C4-2B (cell line): Measurements from ENCODE around the gene CSRNP3.

ENCODE experiments used
- CTCF ChIP-seq: fragments of 450-650 bp; conservative IDR thresholded peaks from 2 replicates; pipeline ENCODE4 v1.5.1; 2017; ENCODE audit warnings: mild to moderate bottlenecking
- ZFX ChIP-seq: fragments of 450-650 bp; IDR thresholded peaks from 2 replicates; pipeline ENCODE4 v1.6.1; 2017

DNA sequence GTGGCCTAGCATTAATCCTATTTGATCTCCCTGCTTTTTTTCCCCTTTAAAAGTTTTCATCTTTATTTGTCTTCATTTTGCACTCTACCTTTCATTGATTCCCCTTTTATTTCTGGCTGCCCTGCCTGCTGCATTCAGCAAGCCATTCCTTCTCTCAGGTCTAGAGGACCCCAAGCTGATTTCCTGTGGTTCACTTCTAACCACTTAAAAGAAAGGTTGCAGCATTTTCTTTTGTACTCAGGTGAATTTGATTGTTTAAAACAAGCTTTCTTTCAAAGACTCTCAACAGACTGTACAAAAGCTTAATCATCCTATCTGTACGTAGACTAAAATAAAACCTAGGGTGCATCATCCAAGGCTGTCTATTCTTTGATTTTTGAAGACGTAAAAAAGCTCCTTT lies 160.3 kb downstream of the CSRNP3 start:
- TF ChIP-seq CTCF, result no peak
- no peak for TF ChIP-seq ZFX
